ENCODE results near the gene EFHC2.

The EFHC2 gene

DNA sequence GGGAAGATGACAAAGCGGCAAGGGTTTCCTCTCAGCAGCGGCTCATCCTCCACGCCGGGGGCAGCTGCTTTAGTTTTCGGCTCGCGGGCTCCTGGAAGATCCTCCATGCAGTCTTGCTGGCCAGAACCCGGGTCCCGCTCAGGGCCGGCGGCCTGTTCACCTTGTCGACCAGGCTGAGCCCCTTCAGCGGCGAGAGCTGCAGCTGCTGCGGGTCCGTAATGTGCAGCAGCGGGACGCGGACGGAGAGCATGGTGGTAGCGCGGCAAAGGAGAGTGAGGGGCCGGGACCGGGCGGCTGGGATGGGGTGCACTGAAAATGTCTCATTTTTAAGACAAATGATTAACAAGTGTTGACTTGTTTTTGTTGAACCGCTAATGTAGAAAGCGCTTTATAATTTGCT lies 33.2 kb downstream of the EFHC2 start:
- ATAC-seq, result no peak
- TF ChIP-seq GLIS3 (CRISPR knock-in tag; IDR thresholded peaks at IDR 0.05), result no peak
- TF ChIP-seq ZNF565 (CRISPR knock-in tag; conservative IDR thresholded peaks at IDR 0.05; ENCODE audit: low read depth), result no peak
- TF ChIP-seq, protein P1, sequence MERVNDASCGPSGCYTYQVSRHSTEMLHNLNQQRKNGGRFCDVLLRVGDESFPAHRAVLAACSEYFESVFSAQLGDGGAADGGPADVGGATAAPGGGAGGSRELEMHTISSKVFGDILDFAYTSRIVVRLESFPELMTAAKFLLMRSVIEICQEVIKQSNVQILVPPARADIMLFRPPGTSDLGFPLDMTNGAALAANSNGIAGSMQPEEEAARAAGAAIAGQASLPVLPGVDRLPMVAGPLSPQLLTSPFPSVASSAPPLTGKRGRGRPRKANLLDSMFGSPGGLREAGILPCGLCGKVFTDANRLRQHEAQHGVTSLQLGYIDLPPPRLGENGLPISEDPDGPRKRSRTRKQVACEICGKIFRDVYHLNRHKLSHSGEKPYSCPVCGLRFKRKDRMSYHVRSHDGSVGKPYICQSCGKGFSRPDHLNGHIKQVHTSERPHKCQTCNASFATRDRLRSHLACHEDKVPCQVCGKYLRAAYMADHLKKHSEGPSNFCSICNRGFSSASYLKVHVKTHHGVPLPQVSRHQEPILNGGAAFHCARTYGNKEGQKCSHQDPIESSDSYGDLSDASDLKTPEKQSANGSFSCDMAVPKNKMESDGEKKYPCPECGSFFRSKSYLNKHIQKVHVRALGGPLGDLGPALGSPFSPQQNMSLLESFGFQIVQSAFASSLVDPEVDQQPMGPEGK (CRISPR knock-in tag; IDR thresholded peaks at IDR 0.05; ENCODE audit: borderline replicate concordance), result no peak
- TF ChIP-seq ZFP3 (CRISPR knock-in tag; IDR thresholded peaks at IDR 0.05), result no peak
- no peak for TF ChIP-seq CREB5 (CRISPR knock-in tag; IDR thresholded peaks at IDR 0.05; ENCODE audit: low read depth)
- TF ChIP-seq TOX (CRISPR knock-in tag; IDR thresholded peaks at IDR 0.05; ENCODE audit: borderline replicate concordance), result no peak
- TF ChIP-seq TCF4 (CRISPR knock-in tag; IDR thresholded peaks at IDR 0.05; ENCODE audit: borderline replicate concordance), result no peak

DNA sequence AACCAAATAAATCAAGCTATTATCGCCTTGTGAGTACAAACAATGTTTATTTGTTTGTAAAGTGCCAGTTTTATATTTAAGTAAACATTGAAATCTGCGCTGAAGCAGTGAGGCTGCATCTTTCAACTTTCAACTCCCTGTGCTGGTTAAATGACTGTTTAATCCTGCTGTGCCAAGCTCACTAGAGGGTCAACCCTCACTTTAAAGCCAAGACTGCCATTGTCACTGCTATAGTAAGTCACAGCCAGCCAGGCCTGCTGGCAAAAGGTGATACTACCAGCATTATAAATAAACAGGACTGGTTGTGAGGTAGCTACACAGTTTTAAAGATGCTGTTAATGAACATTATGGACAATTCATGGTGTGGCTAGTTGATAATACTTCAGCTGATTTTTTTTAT lies 34.6 kb downstream of the EFHC2 start:
- TF ChIP-seq, protein P2, sequence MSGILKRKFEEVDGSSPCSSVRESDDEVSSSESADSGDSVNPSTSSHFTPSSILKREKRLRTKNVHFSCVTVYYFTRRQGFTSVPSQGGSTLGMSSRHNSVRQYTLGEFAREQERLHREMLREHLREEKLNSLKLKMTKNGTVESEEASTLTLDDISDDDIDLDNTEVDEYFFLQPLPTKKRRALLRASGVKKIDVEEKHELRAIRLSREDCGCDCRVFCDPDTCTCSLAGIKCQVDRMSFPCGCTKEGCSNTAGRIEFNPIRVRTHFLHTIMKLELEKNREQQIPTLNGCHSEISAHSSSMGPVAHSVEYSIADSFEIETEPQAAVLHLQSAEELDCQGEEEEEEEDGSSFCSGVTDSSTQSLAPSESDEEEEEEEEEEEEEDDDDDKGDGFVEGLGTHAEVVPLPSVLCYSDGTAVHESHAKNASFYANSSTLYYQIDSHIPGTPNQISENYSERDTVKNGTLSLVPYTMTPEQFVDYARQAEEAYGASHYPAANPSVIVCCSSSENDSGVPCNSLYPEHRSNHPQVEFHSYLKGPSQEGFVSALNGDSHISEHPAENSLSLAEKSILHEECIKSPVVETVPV (CRISPR knock-in tag; IDR thresholded peaks at IDR 0.05), result no peak
- TF ChIP-seq OSR1 (CRISPR knock-in tag; IDR thresholded peaks at IDR 0.05) (no peak), GLIS3 (CRISPR knock-in tag; IDR thresholded peaks at IDR 0.05) (no peak), ZFP3 (CRISPR knock-in tag; IDR thresholded peaks at IDR 0.05) (no peak), TOX (CRISPR knock-in tag; IDR thresholded peaks at IDR 0.05; ENCODE audit: borderline replicate concordance) (no peak), ZNF70 (CRISPR knock-in tag; IDR thresholded peaks at IDR 0.05) (no peak), SNAI2 (CRISPR knock-in tag; IDR thresholded peaks at IDR 0.05) (no peak)
- ATAC-seq, result no peak

DNA sequence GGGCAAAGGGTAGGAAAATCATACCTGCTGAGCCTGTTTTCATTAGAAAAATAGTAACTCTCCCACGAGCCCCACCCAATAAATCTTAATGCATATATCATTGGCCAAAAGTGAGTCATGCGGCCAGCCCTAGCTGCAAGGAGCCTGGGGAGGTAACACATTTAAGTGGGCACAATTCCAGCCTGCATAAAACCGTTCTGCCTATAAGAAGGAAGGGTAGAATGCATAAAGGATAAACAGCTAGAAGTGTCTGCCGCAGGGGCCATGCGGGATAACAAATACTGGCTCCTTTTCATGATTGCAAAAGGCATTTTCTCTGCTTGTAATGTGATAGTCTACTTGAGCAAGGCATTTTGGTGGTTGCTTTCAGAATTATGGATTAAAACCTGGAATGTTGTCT lies 37.1 kb downstream of the EFHC2 start:
- TF ChIP-seq, protein P2 (CRISPR knock-in tag; IDR thresholded peaks at IDR 0.05), result no peak
- TF ChIP-seq ZFP30 (CRISPR knock-in tag; IDR thresholded peaks at IDR 0.05), result no peak
- TF ChIP-seq, protein P1 (CRISPR knock-in tag; IDR thresholded peaks at IDR 0.05; ENCODE audit: borderline replicate concordance), result no peak
- TF ChIP-seq ZNF70 (CRISPR knock-in tag; IDR thresholded peaks at IDR 0.05), result no peak
- no peak for ATAC-seq

DNA sequence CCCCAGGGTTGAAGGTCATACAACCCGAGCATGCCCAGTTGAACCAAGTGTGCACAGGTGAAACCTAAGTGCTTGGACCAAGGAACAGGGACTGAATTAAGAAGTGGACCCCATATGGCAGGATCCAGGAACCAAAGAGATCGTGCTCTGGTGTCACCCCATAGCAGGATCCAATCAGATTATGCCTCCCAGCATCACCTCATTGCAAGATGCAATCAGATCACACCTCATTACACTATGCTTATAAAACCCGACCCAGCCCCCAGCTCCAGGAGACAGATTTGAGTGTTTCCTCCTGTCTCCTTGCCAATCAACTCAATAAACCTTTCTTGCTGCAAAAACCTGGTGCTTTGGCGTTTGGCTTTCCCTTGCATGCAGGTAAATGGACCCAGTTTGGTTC lies 37.6 kb downstream of the EFHC2 start:
- TF ChIP-seq ARNTL (CRISPR knock-in tag; IDR thresholded peaks at IDR 0.05; ENCODE audit: borderline replicate concordance, low read depth) (no peak), CREB5 (CRISPR knock-in tag; IDR thresholded peaks at IDR 0.05; ENCODE audit: low read depth) (no peak), POU6F1 (CRISPR knock-in tag; IDR thresholded peaks at IDR 0.05; ENCODE audit: borderline replicate concordance, low read depth) (no peak), ISL1 (CRISPR knock-in tag; IDR thresholded peaks at IDR 0.05) (no peak), TCF4 (CRISPR knock-in tag; IDR thresholded peaks at IDR 0.05; ENCODE audit: borderline replicate concordance) (no peak), OSR1 (CRISPR knock-in tag; IDR thresholded peaks at IDR 0.05) (no peak)
- ATAC-seq, result no peak
